Head of caudate nucleus (tissue), 42 donors: ENCODE measurements around the gene ANKH.
A peak's percentile ranks its signal among the peaks of the same experiment; 100 is the strongest.
"Not testable (repeated sequence)": the region's sequence is repeated elsewhere in the genome, so short reads cannot be mapped to it uniquely, and the experiment has no call there.

Source experiments
- DNase-seq, 42 donors: peaks; one replicate each; pipeline versions ENCODE4 v3.0.0 to v3.0.0-alpha.2; 2020 to 2021; ENCODE audit warnings: mixed read lengths in 7 of 42
- intact Hi-C: fragments of 100-400 bp; cut with DNase I; formaldehyde crosslinking; loops from one replicate; pipeline ENCODE4 v1.15.0; 2022

Gene ANKH

GRCh38 chr5:14893381-14893780 lies 21.8 kb upstream of the ANKH start:
- DNase-seq: no peak
- intact Hi-C loops: no loop called here

- no peak for DNase-seq
- intact Hi-C loops: no loop called here
These were observed 19.3 kb upstream of the ANKH start for GRCh38 chr5:14890846-14891245.

- DNase-seq: no peak
- intact Hi-C loops: no loop called here
These were observed 12.6 kb upstream of the ANKH start for GRCh38 chr5:14884062-14884612.

- no peak for DNase-seq
- intact Hi-C loops: no loop called here
These were observed 11.3 kb upstream of the ANKH start for GRCh38 chr5:14882658-14883580.

GRCh38 chr5:14881826-14882225 lies 10.2 kb upstream of the ANKH start:
- intact Hi-C loops: no loop called here
- no peak for DNase-seq

GRCh38 chr5:14880688-14881087 lies 9.1 kb upstream of the ANKH start:
- intact Hi-C loops: no loop called here
- no peak for DNase-seq

- DNase-seq: no peak
- intact Hi-C loops: loop anchor here (10.0 kb wide), 1 partner anchor 125 kb away; no protein-coding TSS in a partner anchor
These were observed 8.5 kb upstream of the ANKH start for GRCh38 chr5:14879937-14880589.

- intact Hi-C loops: loop anchor here (10.0 kb wide), 1 partner anchor 125 kb away; no protein-coding TSS in a partner anchor
- DNase-seq: no peak
These were observed 7.8 kb upstream of the ANKH start for GRCh38 chr5:14879393-14879792.

- DNase-seq: not testable (repeated sequence)
- intact Hi-C loops: loop anchor here (10.0 kb wide), 1 partner anchor 127 kb away; no protein-coding TSS in a partner anchor
These were observed 6.6 kb upstream of the ANKH start for GRCh38 chr5:14878192-14878591.

- DNase-seq: no peak
- intact Hi-C loops: loop anchor here (10.0 kb wide), 1 partner anchor 129 kb away; no protein-coding TSS in a partner anchor
These were observed 4.5 kb upstream of the ANKH start for GRCh38 chr5:14876095-14876494.

GRCh38 chr5:14873790-14874189 lies 2.2 kb upstream of the ANKH start:
- DNase-seq: no peak
- intact Hi-C loops: loop anchor here (10.0 kb wide), 1 partner anchor 131 kb away; no protein-coding TSS in a partner anchor

- intact Hi-C loops: loop anchor here (10.0 kb wide), 1 partner anchor 132 kb away; no protein-coding TSS in a partner anchor
- peak in 2 of 42 donors; percentile 38 to 51 for DNase-seq
These were observed 1.5 kb upstream of the ANKH start for GRCh38 chr5:14873093-14873492.

- DNase-seq: peak; percentile 48 to 85 (median 67)
- intact Hi-C loops: loop anchor here (10.0 kb wide), 1 partner anchor 132 kb away; no protein-coding TSS in a partner anchor
These were observed 752 bp upstream of the ANKH start for GRCh38 chr5:14872070-14872989.

GRCh38 chr5:14870337-14871213 lies 1.0 kb downstream of the ANKH start:
- intact Hi-C loops: loop anchor here (2.0 to 10.0 kb wide), 2 partner anchors 134 to 144 kb away; no protein-coding TSS in a partner anchor
- peak; percentile 26 to 80 (median 62) for DNase-seq

- intact Hi-C loops: loop anchor here (2.0 to 10.0 kb wide), 3 partner anchors 55 to 143 kb away; no protein-coding TSS in a partner anchor
- peak in 11 of 42 donors; percentile 11 to 64 (median 35) for DNase-seq
These were observed 1.9 kb downstream of the ANKH start for GRCh38 chr5:14869668-14870164.

- intact Hi-C loops: loop anchor here (10.0 kb wide), 1 partner anchor 54 kb away; no protein-coding TSS in a partner anchor
- DNase-seq: no peak
These were observed 2.3 kb downstream of the ANKH start for GRCh38 chr5:14869233-14869632.

GRCh38 chr5:14868771-14869170 lies 2.8 kb downstream of the ANKH start:
- DNase-seq: no peak
- intact Hi-C loops: loop anchor here (10.0 kb wide), 1 partner anchor 54 kb away; no protein-coding TSS in a partner anchor
